RPMI7951 (cell line): ENCODE measurements around the gene SEH1L. TPM values are rescaled to one million over a fixed set of nuclear protein-coding genes. Genes with fewer than 3 reads are reported as not detected.
"Not testable (repeated sequence)": the region's sequence is repeated elsewhere in the genome, so short reads cannot be mapped to it uniquely, and the experiment has no call there.

ENCODE experiments used
- DNase-seq: peaks from one replicate; pipeline ENCODE4 v3.0.0-alpha.2; 2012; ENCODE audit warnings: low read depth
- total RNA-seq: library from RNA; depleted of rRNA; stranded (reverse); fragments of >200 nt; shearing (Covaris generic); gene quantifications from 2 replicates; pipeline ENCODE4 v1.2.3, GENCODE V29; 2014; rRNA removed

SEH1L gene, protein sequence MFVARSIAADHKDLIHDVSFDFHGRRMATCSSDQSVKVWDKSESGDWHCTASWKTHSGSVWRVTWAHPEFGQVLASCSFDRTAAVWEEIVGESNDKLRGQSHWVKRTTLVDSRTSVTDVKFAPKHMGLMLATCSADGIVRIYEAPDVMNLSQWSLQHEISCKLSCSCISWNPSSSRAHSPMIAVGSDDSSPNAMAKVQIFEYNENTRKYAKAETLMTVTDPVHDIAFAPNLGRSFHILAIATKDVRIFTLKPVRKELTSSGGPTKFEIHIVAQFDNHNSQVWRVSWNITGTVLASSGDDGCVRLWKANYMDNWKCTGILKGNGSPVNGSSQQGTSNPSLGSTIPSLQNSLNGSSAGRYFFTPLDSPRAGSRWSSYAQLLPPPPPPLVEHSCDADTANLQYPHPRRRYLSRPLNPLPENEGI
- 22.0 and 27.8 TPM in 2 replicates for total RNA-seq

DNA sequence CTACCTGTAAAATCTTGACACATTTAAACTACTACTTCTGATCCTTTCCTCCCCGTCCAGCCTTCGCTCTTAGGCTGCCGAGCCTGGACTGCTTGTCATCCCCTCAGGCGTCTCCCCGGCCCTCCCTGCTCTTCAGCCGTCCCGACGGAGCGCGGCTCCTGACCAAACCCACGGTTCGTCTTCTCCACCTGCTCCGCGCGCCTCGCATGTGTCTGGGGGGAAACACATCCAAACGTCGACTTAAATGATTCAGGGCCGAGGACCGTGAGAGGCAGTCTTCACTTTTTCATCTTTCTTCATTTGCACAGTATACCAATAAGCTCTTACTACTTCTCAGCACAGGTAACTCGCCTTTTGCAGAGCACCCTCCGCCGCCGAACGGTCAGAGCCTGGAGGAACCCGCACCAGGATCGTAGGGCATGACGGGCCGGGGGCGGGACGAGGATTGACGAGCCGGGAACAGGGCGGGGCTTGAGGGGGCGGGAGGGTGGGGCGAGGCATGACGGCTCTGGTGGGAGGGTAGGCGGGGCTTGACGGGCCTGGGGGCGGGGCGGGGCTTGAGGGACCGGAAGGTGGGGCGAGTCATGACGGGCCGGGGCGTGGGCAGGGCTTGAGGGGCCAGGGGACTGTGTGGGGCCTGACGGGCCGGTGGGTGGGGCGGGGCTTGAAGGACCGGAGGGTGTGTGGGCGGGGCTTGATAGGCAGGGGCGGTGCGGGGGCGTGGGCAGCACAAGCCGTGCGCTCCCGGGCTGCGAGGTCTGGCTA lies at the start of gene SEH1L:
SEH1L (plus strand) TSS at position 727 of the 765 bp plus-strand sequence. CDS start 111 bp downstream, outside the sequence.
- peak; percentile 92 for DNase-seq

DNA sequence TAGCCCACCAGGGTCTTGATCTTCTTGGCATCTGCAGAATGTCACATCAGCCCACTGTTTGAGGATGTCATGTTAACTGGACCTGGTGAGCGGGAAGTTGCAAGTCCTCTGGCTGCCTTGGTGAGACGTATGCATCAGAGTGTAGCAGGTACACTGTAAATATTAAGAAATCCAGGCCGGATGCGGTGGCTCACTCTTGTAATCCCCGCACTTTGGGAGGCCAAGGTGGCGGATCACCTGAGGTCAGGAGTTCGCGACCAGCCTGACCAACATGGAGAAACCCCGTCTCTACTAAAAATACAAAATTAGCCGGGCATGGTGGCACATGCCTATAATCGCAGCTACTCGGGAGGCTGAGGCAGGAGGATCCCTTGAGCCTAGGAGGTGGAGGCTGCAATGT lies 46.6 kb upstream of the SEH1L start:
- DNase-seq, result not testable (repeated sequence)

DNA sequence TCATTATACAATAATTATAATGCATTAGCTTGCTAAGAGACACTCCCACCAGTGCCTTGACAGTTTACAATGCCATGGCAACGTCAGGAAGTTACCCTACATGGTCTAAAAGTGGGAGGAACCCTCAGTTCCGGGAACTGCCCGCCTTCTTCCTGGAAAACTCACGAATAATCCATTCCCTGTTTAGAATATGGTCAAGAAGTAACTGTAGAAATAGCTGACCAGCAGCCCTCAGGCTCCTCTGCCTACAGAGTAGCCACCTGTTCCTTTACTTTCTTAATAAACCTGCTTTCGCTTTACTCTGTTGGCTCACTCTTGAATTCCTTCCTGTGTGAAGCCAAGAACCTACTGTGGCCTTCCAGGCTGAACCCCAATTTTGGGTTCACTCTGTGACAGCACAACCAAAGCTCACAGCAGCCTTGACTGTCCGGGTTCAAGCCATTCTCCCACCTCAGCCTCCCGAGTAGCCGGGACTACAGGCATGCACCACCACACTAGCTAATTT lies 43.7 kb upstream of the SEH1L start:
- DNase-seq, result no peak

DNA sequence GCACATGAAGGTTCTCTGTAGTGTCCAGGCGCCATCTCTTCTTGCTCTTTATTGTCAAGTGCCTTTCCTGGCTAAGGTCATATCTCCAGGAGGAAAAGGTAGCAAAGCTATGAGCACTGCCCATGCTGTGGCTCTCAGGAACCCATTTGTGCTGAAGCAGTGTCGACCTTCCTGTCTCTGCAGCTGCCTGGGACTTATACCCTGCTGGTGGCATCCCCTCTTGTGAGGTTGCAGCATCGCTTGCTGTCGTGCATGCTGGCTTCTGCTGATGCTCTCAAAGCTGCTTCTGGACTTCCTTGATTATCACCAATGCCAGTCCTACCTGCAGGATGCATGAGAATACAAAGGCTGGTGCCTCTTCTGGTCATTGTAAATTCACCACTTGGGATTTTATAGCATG lies 41.7 kb upstream of the SEH1L start:
- no peak for DNase-seq

DNA sequence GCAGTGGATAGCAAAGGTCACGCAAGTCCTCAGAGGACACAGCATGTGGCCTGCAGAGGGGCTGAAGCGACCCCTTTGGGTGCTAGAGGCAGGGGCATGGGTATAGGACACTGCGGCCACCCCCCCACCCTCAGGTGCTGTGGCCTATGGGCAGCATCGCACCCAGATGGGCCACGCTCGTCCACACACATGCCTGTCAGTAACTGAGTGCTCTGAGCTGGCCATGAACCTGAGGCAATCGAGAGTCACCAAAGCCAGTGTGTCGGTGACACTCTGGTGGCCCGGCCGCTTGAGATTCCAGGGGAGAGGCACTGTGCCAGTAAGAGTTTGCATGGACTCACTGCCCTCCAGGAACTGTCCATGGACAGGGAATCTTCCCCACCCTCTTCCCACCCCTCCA lies 41.0 kb upstream of the SEH1L start:
- no peak for DNase-seq

DNA sequence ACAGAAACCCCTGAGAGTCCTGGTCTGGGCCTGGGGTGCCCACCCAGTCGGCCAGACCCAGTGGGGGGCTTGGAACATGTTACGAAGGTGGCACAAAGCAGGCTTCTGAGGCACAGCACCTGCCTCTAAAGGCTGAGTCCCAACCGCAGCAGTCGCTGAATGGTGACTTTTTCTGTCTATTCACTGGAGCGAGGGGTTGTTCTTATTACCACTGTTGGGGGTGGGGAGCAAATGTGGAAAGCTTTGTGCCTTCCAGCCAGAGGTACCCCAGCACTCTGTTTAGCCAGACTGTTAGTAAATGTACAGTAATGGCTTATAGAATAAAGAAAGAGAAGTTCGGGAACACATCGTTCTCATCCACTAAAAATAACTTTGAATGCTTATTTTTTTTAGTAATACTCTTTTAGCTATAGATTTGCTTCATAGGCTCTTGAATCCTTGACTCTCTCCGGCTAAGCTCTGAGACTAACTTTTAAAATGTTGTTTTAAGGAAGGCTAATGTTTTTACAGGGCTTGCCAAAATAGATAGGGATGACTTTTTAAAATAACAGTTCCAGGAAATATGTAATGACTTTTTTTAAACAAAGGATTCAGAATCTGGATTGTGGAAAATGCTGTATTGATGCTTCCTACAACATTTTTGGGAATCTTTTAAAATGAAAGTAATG lies 40.4 kb upstream of the SEH1L start:
- DNase-seq, result no peak

DNA sequence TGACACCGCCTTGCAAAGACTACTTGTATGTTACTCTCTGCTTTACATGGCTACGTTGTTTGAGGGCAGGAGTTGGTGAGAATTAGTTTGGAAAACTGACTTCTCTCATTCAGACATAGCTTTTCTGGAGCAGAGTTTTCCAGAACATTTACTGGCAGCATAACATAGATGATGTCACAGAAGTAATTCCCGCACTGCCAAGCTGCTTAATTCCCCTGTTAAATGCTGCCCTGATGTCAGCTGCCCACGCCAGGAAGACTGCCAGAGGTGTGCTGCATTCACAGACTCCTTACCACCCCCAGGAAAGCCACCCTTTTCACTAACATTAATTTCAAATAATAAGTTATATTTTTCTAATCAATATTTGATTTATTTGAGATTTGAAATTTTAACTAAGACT lies 39.1 kb upstream of the SEH1L start:
- DNase-seq, result no peak

DNA sequence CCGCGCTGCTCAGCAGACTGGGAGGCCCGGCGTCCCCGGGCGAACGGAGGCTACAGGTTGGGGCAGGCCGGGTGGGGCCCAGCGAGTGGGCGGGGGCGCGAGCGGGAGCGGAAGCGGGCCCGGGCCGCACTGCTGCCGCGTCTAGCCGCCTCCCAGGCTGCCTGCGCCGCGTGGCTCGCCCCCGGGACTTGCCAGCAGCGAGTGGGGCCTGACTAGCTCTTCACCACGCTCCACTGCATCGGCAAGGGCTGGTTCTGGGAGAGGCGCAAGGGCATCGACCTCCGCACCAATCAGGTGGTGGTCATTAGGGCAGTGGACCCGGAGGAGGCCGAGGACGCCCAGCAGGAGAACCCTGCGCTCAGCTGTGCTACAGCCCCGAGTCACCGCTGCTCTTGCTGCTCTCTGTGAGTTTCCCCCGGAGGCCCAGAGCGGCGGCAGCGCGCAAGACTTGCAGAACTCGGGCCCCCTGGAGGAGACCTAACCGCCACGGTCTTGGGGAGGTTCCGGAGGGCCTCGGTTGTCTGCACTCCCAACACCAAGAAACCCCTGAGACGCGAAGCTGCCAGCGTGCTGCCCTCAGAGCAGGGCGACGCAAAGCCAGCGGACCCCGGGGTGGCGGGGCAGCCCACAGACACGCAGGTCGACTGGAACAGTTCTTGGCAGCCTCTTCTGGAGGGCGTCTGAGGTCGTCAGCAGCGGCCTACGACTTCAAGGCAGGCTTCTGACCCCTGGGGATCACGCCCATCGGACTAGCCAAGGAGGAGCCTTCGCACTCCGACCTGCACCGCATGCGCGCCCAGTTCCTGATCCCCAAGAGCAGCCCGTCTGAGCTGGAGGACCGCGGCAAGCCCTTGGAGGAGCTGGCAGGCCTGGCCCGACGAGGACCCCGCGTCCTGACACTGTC lies 36.5 kb upstream of the SEH1L start:
- DNase-seq, result no peak

DNA sequence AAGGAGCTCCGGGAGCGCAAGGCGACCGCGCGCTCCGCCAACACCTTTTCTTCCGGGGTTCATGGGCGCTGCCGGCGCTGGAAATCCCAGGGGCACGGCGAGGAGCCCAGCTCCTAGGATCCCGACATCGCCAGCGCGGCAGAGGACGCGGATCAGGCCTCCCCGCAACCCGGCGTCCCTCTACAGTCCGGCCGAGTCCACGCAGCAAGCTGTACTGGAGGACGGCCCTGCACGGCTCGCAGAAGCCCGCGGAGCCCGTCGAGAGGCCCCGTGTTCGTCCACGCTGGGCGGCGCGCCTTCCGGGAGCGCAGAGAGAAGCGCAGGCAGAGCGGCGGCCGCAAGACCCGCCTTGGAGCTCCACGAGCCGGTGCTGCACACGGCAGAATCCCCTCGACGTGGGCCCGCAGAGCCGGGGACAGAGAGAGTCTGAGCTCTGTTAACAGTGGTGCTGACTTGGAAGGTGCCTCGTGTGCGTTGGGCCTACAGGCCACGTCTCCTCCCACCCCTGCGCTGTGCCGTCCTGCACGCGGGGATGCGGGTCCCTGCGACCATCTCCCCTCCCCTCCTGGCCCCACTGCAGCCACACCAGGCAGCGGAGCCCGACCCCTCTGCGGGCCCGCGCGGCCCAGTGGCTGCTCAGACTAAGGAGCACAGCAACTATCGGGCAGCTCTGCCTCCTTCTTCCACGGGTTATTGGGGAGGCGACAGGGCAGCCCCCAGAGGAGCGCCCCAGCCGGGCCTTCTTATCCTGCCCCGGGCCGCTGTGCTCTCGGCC lies 35.7 kb upstream of the SEH1L start:
- DNase-seq, result no peak

DNA sequence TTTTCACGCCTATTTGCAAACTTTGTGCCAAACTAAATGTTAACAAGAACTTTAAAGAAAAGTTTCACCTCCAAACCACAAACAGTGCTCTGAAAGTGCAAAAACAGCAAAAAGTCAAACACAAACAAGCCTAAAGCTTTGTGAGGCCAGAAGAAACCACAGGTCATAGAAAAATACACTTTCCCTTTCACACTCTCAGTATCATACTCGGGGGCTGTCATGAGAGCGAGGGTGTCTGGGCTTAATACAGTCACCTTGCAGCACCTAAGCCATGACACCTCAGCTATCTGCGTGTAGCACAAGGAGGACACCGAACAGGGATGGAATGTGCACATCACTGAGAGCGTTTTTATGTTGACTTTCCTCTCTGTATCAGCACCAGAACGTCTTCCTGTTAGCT lies 26.6 kb upstream of the SEH1L start:
- DNase-seq, result no peak

DNA sequence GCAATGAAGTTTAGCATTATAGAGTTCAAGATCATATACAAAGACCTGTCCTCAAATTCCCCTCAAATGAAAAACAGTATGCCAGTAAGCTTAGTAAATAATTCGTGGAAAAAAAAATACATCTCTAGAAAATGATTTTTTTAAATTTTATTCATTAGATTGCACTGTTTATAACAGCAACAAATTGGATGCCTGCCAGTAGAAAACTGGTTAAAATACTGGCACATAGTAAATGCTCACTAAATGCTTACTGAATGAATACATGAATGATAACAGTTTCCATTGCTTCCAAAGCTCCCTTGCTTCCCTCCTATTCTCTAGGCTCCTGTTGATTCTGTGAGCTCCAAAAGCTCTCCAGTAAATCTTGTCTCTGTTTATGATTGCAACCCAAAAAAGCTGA lies 25.5 kb upstream of the SEH1L start:
- no peak for DNase-seq

DNA sequence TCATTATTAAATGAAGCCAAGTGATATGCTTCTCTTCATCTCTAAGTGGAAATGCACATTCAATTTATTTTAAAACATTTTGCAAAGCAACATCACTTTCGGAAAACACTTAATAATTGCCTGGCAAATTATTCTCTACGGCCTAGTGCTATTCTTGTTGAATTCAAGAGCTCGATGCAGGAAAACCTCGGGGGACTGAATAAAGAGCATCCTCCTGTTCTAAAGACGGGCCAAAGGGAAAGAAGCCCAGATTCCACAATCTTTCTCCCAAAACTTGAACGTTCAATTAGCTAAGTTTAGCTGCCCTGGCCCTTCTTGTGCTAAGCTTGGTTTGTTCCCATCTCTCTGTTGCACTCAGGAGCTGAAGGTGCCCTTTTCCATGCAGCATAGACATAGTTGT lies 23.2 kb upstream of the SEH1L start:
- no peak for DNase-seq

DNA sequence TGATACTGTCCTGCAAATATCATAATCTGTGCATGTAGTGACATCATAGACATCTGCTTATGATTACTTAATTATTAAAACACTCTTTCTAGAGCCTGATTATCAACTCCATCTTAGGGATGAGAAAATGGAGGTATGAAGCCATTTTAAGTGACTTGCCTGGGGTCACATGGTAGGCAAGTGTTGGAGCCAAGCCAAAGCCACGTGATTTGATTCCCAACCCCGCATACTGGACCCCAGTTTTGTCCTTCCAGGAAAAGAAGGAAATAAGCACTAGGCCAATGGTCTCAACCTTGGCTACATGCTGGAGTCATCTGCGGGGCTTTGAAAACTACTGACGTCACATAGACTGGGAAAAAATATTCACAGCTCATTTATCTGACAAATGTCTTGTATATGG lies 19.6 kb upstream of the SEH1L start:
- no peak for DNase-seq

DNA sequence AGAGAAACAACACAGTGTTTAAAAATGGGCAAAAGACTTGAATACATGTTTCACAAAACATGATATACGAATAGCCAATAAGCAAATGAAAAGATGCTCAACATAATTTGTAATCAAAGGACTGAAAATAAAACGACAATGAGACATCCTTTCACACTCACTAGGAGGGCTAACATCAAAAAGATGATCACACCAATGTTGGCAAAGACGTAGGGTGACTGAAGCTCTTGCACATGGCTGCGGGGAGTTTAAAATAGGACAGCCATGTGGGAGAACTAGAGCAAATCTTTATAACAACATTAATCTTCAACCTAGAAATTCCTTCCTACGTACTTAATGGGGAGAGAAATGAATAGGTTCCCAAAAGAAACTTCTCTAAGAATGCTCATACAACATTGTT lies 19.2 kb upstream of the SEH1L start:
- DNase-seq, result no peak

DNA sequence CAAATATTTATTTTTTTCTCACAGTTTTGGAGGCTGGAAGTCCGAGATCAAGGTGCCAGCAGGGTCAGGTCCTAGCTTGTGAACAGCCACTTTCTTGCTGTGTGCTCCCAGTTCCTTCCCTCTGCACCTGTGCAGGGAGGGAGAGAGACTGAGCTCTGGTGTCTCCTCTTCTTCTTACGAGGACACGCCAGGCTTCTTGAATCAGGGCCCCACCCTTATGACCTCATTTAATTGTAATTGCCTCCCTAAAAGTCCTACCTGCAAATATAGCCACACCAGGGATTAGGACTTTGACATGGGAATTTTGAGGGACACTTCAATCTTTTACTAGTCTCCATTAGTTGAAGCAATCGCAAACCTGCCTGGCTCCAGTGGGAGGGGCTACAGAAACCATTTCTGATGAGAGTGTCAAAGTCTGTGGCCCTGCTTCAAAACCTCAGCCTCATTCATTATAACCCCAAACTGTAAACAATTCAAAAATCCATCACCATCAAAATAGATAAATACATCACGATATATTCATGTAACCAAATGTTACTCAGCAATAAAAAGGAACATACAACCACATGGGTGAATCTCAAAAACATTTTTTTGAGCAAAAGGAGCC lies 18.2 kb upstream of the SEH1L start:
- DNase-seq, result no peak

DNA sequence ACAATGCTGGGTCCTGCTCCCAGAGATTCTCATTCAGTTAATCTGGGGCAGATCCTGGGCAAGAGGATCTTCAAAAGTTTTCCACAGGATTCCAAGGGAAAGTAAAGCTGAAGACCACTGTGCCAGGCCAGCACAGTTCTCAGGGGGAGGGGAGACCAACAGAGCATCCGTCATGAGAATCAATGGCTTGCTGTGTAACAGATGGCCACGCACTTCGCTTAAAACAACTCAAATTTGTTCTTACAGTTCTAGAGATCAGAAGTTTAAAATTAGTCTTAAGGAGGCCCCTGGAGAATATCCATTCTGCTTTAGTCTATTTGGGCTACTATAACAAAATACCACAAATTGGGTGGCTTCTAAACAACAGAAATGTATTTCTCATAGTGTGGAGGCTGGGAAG lies 17.4 kb upstream of the SEH1L start:
- DNase-seq, result no peak

DNA sequence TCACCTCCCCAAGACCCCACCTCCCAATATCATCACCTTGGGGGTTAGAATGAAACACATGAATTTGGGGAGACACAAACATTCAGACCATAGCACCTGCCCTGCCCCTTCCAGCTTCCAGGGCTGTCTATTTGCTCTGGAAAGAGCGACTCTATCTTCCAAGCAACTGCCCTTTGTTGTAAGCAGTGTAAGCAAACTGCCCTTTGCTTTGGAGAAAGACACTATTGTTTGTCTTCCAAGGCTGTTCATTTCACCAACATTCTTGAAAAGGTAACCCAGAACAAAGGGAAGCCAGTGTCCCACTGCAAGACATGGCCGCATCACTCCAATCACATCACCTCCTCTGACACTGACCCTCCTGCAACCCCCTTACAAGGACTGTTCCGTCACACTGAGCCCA lies 16.9 kb upstream of the SEH1L start:
- DNase-seq, result no peak

DNA sequence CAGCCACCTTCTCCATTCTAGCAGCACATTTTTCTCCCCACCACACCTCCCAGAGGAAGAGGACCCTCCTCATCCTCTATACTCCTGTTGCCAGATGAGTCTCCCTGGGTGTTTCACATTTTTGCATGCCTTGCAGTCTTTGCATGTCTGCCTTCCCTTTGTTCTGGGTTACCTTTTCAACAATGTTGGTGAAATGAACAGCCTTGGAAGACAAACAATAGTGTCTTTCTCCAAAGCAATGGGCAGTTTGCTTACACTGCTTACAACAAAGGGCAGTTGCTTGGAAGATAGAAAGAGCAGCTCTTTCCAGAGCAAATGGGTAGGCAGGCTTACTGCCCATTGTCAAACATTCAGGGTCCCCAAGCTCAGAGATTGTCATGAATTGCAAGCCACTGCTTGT lies 14.5 kb upstream of the SEH1L start:
- DNase-seq, result no peak

DNA sequence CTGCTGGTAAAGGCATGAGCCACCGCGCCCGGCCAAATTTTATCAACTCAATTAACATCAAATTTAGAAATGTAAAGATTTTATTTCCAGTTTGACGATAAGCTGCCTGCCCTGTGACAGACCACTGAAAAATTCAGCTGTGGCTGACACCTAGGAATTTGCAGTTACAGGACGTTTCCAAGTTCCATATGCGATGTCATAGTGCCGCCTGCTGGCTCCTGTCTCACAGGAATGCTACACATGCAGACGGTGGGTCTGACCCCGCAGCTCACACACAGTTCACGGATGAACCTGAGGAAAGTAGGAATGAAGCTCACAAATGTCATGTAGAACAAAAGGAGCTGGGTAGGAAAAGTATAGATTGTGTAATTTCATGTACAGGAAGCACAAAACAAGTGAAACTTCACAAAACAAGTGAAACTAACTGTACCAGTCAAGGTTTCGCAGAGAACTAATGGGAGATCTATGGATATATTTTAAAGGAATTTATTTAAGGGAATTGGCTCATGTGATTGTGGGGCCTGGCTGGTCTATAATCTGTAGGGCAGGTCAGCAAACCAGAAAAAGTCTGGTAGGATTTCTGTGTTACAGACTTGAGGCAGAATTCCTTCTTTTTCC lies 13.2 kb upstream of the SEH1L start:
- peak; percentile 70 for DNase-seq

DNA sequence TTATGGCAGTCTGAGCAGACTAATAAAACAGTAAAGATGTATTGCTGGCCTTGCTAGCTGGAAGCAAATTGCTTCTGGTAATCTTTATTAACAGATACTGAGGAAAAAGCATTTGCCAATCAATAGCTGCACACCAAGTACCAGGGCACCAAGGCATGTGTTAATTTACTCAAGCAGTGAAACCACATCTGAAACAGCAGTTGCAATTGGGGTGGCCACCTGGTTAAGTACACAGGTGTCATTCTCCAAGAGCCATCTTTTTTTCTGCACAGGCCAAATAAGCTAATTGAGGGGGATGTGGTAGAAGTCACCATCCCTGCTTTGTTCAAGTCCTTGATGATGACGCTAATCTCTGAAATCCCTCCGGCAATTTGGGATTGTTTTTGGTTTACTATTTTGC lies 8.6 kb upstream of the SEH1L start:
- DNase-seq, result no peak
